Heart right ventricle (tissue), 16 donors: ENCODE data around the gene GDF9. TPM values are rescaled to one million over a fixed set of nuclear protein-coding genes. Genes with fewer than 3 reads are reported as not detected.
A peak's percentile ranks its signal among the peaks of the same experiment; 100 is the strongest.

Experiments
- ATAC-seq, 8 donors: fragments of 200-7000 bp; cut with Tn5 transposase; one replicate each; pipeline ENCODE4 v1.9.1; 2020; ENCODE audit warnings: mild to moderate bottlenecking in 8 of 8, moderate library complexity in 8 of 8, moderate number of reproducible peaks in 1 of 8
- DNase-seq, 2 donors: peaks; one replicate each; pipeline ENCODE4 v3.0.0-alpha.2; 2020
- H3K27ac ChIP-seq, 10 donors: fragments of 200-600 bp; sonication (generic) in 2 of 10; one replicate each; pipeline versions ENCODE4 v1.5.0 to v1.8.0; 2020 to 2022; ENCODE audit warnings: mild to moderate bottlenecking in 3 of 10
- H3K27me3 ChIP-seq, 7 donors: fragments of 200-600 bp; one replicate each; pipeline ENCODE4 v1.8.0; 2021 to 2022; ENCODE audit warnings: mild to moderate bottlenecking in 2 of 7
- H3K36me3 ChIP-seq, 9 donors: fragments of 200-600 bp; sonication (generic) in 1 of 9; one replicate each; pipeline versions ENCODE4 v1.5.0 to v1.8.0; 2020 to 2022; ENCODE audit warnings: mild to moderate bottlenecking in 2 of 9
- H3K4me1 ChIP-seq, 9 donors: fragments of 200-600 bp; sonication (generic) in 1 of 9; one replicate each; pipeline versions ENCODE4 v1.5.0 to v1.8.0; 2020 to 2022; ENCODE audit warnings: mild to moderate bottlenecking in 4 of 9
- H3K4me3 ChIP-seq, 10 donors: fragments of 200-600 bp; sonication (generic) in 2 of 10; one replicate each; pipeline versions ENCODE4 v1.5.0 to v1.8.0; 2020 to 2022; ENCODE audit warnings: mild to moderate bottlenecking in 7 of 10, moderate library complexity in 2 of 10
- H3K9me3 ChIP-seq, 11 donors: fragments of 200-600 bp in 10 of 11; sonication (generic) in 2 of 11; one replicate each; pipeline versions ENCODE4 v1.5.0 to v1.8.0; 2013 to 2022; ENCODE audit warnings: mild to moderate bottlenecking in 2 of 11, control low read depth in 1 of 11, moderate library complexity in 1 of 11
- CTCF ChIP-seq, 9 donors: fragments of 200-600 bp; sonication (generic) in 2 of 9; IDR thresholded peaks; one replicate each; pipeline versions ENCODE4 v1.5.0 to v1.8.0; 2021 to 2022; ENCODE audit warnings: antibody characterized with exemption in 9 of 9, mild to moderate bottlenecking in 5 of 9, moderate library complexity in 1 of 9
- WGBS, 2 donors: extraction: QIAGEN DNeasy Blood & Tissue Kit; methylation state at CpG; one replicate each; pipeline ENCODE4 v1.1.7; 2013; ENCODE audit warnings: inconsistent platforms in 1 of 2; 5-methylcytosine and 5-hydroxymethylcytosine counted together
- intact Hi-C, 10 donors: fragments of 100-400 bp; cut with DNase I; formaldehyde crosslinking; loops; one replicate each; pipeline versions ENCODE4 v1.11.1 to v1.14.2; 2022
- polyA plus RNA-seq, 2 donors: library from polyadenylated mRNA; stranded (reverse); fragments of 200-250 nt; gene quantifications; one replicate each; pipeline ENCODE4 v1.2.3, GENCODE V29; 2013
- total RNA-seq, 10 donors: library from RNA; stranded (reverse); fragmentation: NEBNext Ultra II Directional in 3 of 10; extraction: Animal tissue kit (Norgen Biotek cat#: 25700) in 3 of 10; gene quantifications; one replicate each; pipeline versions ENCODE4 v1.2.1 to v1.2.4, GENCODE V29; 2021 to 2023
- donor health status: Arrhythmogenic right ventricular cardiomyopathy.
- donor health status: ischemic (EF 13 %, LVEDD 7.1; RV severe dilation, severe dysfunction).
- donor health status: healthy with polysubstance abuse.
- donor health status: DM: no; HTN: yes; CAD: no.
- donor health status: DM: no; HTN: no; CAD: no.
- donor health status: ischemic (EF 25% LVEDD 6.9; RV normal size, moderate dysfunction).
- donor health status: ischemic (EF 25% LVEDD 5.7; RV mildly dilated, moderate dysfunction).
- donor health status: healthy.
- donor health status: DM: yes; HTN: yes; CAD: no.
- donor health status: Ischemic cardiomyopathy.
- donor health status: ischemic (EF 35%, LVEDD 5.7; RV mildly dilated, moderate dysfunction).
- donor health status: nonischemic (EF 11% LVEDD 7.7; RV severe dilation, severe dysfunction).
- donor health status: DM: yes; HTN: yes; CAD: no.
- donor health status: PGD.
- donor health status: ischemic (EF 29% LVEDD 5.4; RV normal size, mild dysfunction).
- donor health status: nonischemic (EF 23%, LVEDD 6.1; RV moderate dilation, normal function).

GDF9 gene
- total and polyA plus RNA-seq, 12 donors = 0.10 to 0.82 (median 0.32) TPM; not detected in 1

- Histone ChIP-seq H3K36me3 (peaks cover 0 to 5% (median 0%) of the 10 kb centered on the region in 9 donors), H3K9me3 (no peaks in the 10 kb centered on the region), H3K27me3 (peaks cover 0 to 62% (median 0%) of the 10 kb centered on the region in 7 donors), H3K27ac (peak overlapping the region; percentile 55 to 92 (median 86)), H3K4me1 (peaks cover 6 to 33% (median 19%) of the 10 kb centered on the region in 9 donors), H3K4me3 (peak overlapping the region; percentile 46 to 89 (median 77))
- 3 to 5% methylated on average over 66 to 75 of the region's 75 CpGs for WGBS, 2 donors
- TF ChIP-seq CTCF (IDR thresholded peaks at IDR 0.05) = peak in 8 of 9 donors; percentile 88 to 98 (median 93)
- peak; percentile 78 to 80 for DNase-seq
- ATAC-seq = peak; percentile 88 to 94 (median 90)
- intact Hi-C loops = loop anchor here (1.0 to 10.0 kb wide), 9 partner anchors 37 to 455 kb away; partner anchors contain the start of genes GDF9 (in 8 of the 10) and UQCRQ (in 8 of the 10)
Observed at GRCh38 chr5:132829742-132830435, 36.4 kb downstream of the GDF9 start.

GRCh38 chr5:132828846-132829494, 37.3 kb downstream of the GDF9 start:
- no peak overlapping the region for H3K27ac ChIP-seq
- no peak for TF ChIP-seq CTCF (IDR thresholded peaks at IDR 0.05)
- peaks cover 0 to 72% (median 0%) of the 10 kb centered on the region in 7 donors for H3K27me3 ChIP-seq
- H3K4me1 ChIP-seq = peaks cover 6 to 33% (median 19%) of the 10 kb centered on the region in 9 donors
- ATAC-seq = peak in 1 of 8 donors; percentile 1
- WGBS, 2 donors = 72 to 74% methylated on average over 4 of the region's 4 CpGs
- no peak for DNase-seq
- H3K9me3 ChIP-seq = no peaks in the 10 kb centered on the region
- peak overlapping the region in 9 of 10 donors; percentile 67 to 89 (median 77) for H3K4me3 ChIP-seq
- intact Hi-C loops = loop anchor here in 5 of 10 donors (5.0 to 10.0 kb wide), 4 partner anchors 53 to 454 kb away; no protein-coding TSS in a partner anchor
- peaks cover 0 to 14% (median 0%) of the 10 kb centered on the region in 9 donors for H3K36me3 ChIP-seq

GRCh38 chr5:132827943-132828673, 38.2 kb downstream of the GDF9 start:
- Histone ChIP-seq H3K27ac (no peak overlapping the region), H3K4me1 (peaks cover 6 to 36% (median 22%) of the 10 kb centered on the region in 9 donors), H3K4me3 (no peak overlapping the region), H3K36me3 (peaks cover 0 to 21% (median 0%) of the 10 kb centered on the region in 9 donors), H3K27me3 (peaks cover 0 to 80% (median 0%) of the 10 kb centered on the region in 7 donors), H3K9me3 (no peaks in the 10 kb centered on the region)
- no peak for ATAC-seq
- intact Hi-C loops = loop anchor here in 5 of 10 donors (5.0 to 10.0 kb wide), 4 partner anchors 54 to 453 kb away; no protein-coding TSS in a partner anchor
- 95% methylated on average over 4 of the region's 4 CpGs for WGBS, 2 donors
- no peak for DNase-seq
- TF ChIP-seq CTCF (IDR thresholded peaks at IDR 0.05) = no peak
